LNCaP clone FGC (cell line): ENCODE results near the gene EPB41L2.
A peak's percentile ranks its signal among the peaks of the same experiment; 100 is the strongest.

Experiments
- DNase-seq: peaks from one replicate; pipeline ENCODE4 v3.0.0-alpha.2; 2011; ENCODE audit warnings: low read depth
- H3K4me3 ChIP-seq: 2 replicates; pipeline ENCODE4 v1.5.1; 2011; ENCODE audit warnings: mild to moderate bottlenecking, low read depth, low read length, control low read depth
- TF ChIP-seq, protein P1 (sequence below): IDR thresholded peaks from 2 replicates; pipeline ENCODE4 v1.5.1; 2012; ENCODE audit warnings: mild to moderate bottlenecking; ENCODE audit not compliant: control insufficient read depth, insufficient read depth; ENCODE audit errors: extremely low read depth

EPB41L2 gene

DNA sequence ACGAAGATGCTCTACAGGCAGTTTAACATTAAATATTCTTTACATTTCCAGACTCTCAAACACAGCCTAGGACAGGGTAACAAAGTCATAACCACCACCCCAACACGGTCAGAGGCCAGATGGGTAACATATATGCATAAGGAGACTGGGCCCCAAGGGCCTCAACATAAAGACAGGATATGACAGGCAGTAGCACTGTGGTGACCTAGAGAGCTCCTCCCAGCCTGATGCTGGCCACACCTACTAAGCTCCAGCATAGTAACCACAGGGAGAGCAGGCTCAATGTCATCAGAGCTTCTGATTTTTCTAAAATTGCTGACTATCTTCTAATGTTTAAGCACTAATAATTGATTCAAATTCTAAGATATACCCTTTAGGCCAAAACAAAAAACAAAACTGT is 214.1 kb downstream of the EPB41L2 start:
- no peak overlapping the region for H3K4me3 ChIP-seq
- no peak for DNase-seq
- TF ChIP-seq, protein P1, sequence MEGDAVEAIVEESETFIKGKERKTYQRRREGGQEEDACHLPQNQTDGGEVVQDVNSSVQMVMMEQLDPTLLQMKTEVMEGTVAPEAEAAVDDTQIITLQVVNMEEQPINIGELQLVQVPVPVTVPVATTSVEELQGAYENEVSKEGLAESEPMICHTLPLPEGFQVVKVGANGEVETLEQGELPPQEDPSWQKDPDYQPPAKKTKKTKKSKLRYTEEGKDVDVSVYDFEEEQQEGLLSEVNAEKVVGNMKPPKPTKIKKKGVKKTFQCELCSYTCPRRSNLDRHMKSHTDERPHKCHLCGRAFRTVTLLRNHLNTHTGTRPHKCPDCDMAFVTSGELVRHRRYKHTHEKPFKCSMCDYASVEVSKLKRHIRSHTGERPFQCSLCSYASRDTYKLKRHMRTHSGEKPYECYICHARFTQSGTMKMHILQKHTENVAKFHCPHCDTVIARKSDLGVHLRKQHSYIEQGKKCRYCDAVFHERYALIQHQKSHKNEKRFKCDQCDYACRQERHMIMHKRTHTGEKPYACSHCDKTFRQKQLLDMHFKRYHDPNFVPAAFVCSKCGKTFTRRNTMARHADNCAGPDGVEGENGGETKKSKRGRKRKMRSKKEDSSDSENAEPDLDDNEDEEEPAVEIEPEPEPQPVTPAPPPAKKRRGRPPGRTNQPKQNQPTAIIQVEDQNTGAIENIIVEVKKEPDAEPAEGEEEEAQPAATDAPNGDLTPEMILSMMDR, result no peak

DNA sequence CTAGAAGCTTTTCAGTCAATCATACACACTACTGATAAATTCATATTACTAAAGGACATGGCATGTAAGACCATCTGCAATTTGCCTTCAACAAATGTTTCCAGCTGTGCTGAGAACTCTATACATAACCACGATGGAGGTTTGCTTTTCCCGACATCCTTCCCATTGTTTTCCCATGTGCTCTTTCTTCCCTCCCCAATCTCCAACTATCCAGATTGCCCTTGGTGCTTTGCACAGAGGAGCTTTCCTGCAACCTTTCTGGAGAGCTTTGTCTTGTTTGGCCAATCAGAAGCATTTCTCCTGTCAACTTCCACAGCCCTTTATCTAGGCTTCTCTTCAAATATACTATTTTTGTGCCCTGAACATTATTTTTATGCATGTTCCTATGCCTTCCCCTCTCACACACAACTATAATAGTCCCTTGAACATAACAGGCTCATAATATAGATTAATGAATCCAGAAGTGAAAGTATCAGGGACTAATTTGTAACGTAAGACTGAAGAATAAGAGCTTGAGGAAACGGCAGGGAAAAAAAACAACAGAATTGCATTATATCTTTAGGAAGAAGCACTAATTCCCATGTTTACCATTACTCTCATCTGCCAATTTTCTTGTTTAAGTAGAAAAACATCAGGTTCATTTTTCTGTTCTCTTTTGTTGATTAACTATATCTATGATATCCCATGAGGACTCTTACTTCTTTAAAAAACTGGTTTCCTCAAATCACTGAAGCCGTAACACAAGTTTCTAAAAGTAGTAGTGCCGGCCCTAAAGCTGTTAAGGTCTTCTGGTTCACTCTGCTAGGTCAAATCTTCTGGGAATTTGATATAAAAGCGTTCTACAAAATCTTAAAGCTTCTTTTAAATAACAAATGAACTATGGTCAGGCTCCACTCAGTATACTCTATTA is 215.8 kb downstream of the EPB41L2 start:
- TF ChIP-seq, protein P1, result no peak
- DNase-seq, result no peak
- H3K4me3 ChIP-seq, result no peak overlapping the region

DNA sequence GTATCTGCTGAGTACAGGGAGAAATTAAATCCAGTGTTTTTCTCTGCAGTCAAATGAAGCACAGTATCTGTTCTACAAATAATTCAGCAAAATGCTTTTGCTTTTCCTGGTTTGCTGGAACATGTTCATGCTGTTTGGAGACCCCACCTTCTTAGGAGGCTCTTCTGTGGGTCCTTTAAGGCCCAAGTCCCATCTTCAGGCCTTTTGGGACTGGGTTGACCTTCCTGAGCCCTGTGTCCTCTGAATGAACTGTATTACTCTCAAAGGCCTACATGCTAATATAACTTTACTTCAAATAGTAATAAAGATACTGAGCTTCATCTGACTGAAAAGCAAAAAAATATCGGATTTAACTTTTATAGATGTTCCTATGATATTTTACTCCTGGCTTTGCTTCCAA is 216.5 kb downstream of the EPB41L2 start:
- TF ChIP-seq, protein P1, result no peak
- H3K4me3 ChIP-seq, result no peak overlapping the region
- DNase-seq, result no peak

DNA sequence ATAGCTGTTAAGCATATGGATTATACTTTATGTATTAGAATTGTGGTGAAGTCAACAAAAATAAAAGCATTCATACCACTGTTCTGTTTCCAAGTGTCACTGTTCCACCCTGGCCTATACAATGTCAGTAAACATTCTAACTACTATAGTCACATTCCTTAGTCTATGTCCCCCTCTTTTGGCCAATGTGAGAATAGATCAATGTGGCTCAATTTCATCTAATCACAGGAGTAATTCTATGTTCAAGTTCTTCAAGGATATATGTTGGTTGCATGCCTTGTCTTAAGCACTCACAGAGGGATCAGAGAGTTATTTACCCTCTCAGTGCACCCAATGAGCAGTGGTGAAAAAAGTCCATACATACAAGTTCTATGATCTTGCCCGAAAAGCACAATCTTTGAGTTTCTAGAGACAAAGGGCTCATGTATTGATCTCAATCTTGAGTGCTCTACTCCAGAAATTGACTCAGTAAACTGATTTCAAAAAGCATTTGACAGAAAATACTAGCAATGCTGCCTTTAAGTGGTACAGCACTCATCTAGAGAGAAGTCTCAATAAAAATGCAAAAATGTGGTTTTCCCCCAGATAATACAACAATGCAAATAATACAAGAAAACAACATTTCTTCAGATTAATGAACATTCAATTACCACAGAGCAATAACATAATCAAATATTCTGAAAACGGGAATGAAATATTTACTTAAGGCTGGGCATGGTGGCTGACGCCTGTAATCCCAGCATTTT is 219.3 kb downstream of the EPB41L2 start:
- DNase-seq, result peak; percentile 46
- H3K4me3 ChIP-seq, result no peak overlapping the region

DNA sequence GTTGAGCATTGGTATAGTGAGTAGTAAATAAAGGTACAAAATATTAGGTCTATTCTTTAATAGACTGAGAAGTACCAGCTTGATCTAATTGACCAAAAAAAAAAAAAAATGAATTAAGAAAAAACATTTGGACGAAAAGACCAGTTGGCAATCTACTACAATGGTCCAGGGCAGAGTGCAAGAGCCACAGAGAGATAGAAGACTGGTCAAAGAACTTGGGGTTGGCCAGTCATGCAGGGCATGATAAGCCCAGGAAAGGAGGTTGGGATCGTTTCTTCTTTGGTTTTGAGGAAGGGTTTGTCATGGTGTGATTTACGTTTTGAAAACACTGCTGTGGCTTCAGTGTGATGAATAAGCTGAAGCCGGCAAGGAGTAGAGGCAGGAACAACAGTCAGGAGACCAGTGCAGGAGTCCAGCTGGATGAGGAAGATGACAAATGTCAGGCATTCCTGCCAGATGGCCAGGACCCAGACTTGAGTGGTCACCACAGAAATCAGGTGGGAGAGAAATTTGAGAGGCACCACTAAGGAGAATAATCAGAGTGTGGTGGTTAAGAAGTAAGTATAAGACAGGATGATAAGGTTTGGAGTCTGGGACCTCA is 221.8 kb downstream of the EPB41L2 start:
- TF ChIP-seq, protein P1, result no peak
- DNase-seq, result no peak
- H3K4me3 ChIP-seq, result no peak overlapping the region

More for the DNA sequence above, 219.3 kb downstream of the EPB41L2 start:
- TF ChIP-seq, protein P1, result peak; percentile 74

DNA sequence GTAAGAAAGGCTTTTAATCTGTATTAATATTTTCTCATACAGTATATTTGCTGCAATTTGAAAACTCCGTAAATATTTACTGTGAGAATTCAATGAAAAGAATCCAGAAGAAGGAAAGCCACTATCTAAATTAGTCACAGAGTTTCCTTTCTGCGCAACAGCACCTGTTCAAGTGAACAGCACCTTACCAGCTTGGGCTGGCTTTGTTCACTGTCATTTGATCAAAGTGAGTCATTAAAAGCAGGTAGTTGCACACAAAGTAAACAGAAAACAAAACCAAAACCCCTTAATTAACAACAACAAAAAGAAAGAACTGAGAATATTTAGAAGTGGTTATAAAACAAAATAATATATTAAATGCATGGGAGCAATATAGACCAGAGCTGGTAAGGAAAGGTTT is 223.0 kb downstream of the EPB41L2 start:
- TF ChIP-seq, protein P1, result no peak
- H3K4me3 ChIP-seq, result no peak overlapping the region
- DNase-seq, result no peak
